HG03521 (cell line): ENCODE results near the gene CELF3.
"Not testable (repeated sequence)": the region's sequence is repeated elsewhere in the genome, so short reads cannot be mapped to it uniquely, and the experiment has no call there.

Experiments
- ATAC-seq: cut with Tn5 transposase; IDR thresholded peaks from one replicate; pipeline ENCODE4 v1.9.1; 2021; ENCODE audit warnings: mild to moderate bottlenecking, moderate library complexity; ENCODE audit not compliant: unreplicated experiment

Gene CELF3

DNA sequence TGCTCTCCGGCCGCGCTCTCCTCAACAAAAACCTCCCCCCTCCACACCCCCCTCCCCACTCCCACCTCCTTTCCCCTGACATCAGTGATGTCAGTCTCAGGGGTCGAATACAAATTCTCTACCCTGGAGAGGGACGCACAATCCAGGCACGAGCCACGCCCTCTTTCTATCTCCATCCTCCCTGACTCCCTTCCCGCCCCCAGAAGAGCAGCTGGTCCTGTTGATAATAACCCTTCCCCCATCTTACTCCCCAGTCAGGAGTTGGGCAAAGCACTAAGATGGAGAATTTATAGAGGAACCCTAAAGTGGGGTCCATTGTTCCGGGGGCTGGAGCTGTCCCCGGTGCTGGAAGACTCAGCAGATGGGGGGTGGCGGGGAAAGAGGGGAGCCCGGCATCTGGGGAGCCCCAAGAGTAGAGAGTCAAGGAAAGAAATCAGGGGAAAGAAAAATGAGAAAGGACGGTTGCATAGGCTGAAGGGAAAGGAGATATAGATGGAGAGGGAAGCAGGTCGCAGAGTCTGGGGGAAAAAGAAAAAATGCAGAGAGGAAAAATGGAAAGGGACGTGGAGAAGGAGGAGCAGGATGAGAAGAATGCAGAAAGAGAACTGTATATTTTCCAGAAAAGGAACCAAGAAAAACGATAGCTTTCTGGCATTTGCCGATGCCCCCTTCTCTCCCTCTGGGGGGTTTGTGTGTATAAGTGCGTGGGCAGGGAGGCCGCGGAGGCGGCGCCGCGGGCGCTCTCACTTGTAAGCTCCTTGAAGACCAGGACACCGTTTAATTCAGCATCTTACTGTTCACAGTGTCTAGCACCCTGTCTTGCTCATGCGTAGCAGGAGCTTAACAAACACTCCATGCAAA, at the start of gene CELF3:
CELF3 (minus strand) TSS at position 33 of the 861 bp plus-strand sequence. CDS start 783 bp downstream, outside the sequence.
- no peak for ATAC-seq

DNA sequence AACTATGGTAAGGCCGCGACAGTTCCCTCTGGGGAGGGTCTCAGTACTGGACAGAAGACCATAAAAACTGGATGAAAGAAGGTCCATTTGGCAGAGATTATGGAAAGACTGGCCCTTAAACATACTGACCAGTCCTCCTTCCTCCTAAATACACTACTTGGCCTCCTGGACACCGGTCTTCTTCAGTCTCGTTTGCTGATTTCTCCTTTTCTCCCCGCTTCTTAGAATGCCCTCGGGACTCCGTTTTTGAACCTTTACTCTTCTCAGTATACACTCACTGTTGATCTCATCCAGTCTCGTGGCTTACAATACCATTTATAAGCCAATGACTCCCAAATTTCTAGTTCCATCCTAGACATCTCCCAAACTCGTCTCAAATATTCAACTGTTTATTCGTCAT, 47.4 kb upstream of the CELF3 start:
- ATAC-seq: no peak

DNA sequence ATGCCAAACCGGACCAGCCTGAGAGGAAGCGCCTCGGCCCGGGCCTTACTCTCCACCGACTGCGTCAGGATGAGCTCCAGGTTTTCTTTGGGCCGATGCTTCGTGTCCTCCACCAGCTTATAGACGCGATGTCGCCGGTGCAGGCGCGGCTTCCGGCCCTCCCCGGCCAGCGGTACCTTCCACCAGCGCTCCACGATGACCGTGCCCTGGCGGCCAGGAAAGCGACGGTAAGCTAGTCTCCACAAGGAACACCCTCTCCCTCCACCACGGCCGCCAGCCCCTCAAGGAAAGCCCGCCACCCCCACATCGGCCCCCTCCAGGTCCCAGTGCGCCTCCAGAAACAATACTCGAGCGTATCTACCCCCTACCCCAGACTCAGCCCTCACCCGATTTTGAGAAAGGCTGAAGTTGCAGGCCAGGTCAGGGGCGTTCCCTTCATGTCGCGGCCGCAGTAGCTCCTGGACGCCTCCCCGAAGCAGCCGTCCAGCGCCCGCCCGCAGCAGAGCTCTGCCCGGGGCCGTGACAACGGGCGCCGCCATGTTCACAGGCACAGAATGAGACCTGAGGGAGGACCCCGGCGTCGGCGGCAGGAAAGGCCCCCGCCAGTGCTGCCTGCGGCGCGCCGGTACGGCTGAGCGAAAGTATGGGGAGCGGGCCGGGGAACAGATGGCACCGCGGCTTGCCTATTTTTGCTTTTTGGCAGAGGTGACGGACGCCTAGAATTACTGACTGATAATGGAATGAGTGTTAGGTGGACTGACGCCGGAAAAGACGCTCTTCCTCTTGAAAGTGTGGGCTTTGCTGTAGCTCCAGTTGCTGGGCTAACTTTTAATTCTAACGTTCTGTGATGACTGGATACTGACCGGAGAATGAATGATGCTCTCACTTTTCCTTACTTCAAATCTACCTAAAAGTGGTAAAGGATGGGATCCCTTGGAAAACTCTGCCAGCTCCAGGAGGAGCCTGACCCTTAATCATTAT, 46.6 kb upstream of the CELF3 start, which contains the start of gene MRPL9:
MRPL9 (minus strand) TSS at position 556 of the 981 bp plus-strand sequence; CDS start at position 539, 17 bp downstream.
- ATAC-seq: peak; percentile 88

DNA sequence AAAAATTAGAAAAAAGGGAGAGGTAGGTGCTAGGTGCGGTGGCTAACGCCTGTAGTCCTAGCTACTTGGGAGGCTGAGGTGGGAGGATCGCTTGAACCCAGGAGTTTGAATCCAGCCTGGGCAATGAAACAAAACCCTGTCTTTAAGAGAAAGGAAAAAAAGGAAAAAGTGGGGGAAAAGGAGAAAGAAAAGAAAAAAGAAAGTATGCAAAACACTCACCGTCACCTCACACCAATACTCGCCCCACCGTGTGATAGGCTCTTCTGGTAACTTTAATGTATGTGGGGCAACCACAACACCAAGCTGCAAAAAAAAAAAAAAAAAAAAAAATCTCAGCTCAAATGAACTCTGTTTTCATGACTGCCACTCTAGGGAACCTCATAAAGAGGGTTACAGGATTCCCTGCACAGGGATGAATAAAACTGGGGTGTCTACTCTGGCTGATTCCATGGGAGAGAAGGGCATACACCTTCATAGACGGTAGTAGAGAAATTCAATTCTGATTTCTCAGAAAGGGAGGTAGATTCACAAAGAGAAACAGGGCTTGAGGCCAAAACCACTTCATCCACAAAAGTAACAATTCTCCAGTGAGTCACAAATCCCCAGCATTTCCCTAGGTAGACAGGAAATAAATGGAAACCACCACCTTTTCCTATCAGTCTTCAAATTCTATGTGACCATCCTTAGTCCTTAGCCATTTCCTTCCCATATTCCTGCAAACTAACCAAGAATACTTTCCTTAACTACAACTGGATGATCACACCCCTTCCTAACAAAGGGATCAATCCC, 44.2 kb upstream of the CELF3 start:
- no peak for ATAC-seq

GRCh38 chr1:151759241-151759640, 42.6 kb upstream of the CELF3 start:
- ATAC-seq: no peak

DNA sequence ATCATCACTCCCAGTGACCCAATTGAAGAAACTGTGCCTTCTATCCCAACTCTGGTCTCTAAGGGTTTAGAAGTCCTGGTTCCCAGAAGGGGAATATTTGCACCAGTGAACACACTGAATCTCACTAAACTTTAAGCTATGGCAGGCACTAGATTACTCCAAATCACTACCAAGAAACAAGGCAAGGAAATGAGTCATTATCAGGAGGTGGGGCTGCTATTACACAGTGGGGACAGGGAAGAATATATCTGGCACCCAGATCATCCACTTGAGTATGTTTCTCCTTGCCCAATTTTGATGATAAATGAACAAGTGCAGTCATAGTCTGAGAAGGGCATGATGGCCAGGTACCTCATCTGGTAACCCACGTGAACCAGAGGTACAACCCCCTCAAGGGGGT, 39.7 kb upstream of the CELF3 start:
- no peak for ATAC-seq

DNA sequence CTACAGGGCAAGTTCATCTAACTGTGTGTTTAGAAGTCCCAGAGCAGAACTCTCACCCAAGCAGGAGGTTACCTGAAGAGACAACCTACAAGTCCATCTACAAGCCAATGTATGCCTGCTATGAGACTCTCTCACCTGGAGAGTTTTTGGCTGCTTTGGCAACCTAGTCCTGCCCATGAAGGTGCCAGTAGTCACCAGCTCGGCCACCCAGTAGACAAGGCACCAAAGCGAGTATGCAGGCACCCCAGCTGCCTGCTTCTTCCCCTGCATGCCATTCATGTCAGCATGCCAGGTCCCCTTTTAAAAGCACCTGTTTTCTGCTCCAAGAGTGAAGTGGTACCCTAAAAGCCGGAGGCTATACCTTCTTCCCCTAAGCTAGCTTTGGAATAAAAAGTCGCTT, 24.9 kb upstream of the CELF3 start:
- ATAC-seq: no peak

DNA sequence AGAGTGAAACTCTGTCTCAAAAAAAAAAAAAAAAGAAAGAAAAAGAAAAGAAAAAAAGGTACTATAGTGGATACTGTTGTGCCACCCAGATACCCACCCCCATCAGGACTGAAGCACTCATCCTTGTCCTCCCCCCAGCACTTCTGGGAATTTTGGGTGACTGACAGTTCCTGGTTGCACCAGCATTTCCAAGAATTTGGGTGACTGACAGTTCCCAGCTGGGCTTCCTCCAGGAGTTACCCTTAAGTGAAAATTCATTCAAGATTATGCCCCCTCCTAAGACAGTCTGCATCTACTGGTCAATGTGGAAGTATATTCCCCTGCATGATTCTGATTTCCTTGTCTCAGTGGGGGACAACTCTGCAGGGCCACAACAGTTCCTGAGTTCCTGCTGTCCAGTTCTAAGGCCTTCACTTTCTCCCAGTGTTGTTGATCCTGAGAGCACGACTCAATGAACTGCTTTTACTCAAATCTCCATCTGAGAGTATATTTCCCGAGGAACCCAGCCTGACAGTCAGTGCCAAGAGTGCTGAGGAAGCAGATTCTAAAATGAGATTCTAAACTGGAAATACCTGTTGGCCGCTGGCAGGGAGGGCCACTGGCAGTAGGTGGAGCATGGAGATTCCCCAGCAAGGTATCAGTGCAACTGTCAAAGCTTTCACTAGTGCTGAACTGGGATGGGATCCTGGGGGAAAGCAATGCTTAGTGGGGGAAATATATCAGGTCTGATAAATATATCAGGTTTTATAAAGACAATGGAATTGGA, 23.2 kb upstream of the CELF3 start:
- ATAC-seq: no peak

GRCh38 chr1:151737479-151737878, 20.9 kb upstream of the CELF3 start:
- ATAC-seq: no peak

DNA sequence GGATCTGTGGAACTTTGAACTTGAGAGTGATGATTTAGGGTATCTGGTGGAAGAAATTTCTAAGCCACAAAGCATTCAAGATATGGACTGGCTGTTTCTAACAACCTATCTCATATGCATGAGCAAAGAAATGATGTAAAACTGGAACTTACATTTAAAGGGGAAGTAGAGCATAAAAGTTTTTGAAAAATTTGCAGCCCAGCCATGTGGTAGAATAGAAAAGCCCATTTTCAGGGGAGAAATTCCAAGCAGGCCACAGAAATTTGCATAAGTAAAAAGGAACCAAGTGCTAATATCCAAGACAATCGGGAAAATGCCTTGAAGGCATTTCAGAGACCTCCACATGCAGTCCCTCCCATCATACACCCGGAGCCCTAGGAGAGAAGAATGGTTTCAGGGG, 20.4 kb upstream of the CELF3 start:
- ATAC-seq: no peak

DNA sequence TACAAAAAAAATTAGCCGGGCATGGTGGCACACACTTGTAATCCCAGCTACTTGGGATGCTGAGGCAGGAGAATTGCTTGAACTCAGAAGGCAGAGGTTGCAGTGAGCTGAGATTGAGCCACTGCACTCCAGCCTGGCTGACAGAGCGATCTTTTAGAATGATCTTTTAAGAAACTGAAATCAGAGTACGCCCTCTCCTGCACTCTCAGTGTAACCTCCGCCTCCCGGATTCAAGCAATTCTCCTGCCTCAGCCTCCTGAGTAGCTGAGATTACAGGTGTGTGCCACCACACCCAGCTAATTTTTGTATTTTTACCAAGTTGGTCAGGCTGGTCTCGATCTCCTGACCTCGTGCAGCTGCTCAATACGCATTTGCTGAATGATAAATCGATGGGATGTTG, 17.4 kb upstream of the CELF3 start:
- not testable (repeated sequence) for ATAC-seq

GRCh38 chr1:151733126-151733525, 16.5 kb upstream of the CELF3 start:
- ATAC-seq: no peak

- ATAC-seq: no peak
Observed at GRCh38 chr1:151729966-151730291, 13.3 kb upstream of the CELF3 start.

DNA sequence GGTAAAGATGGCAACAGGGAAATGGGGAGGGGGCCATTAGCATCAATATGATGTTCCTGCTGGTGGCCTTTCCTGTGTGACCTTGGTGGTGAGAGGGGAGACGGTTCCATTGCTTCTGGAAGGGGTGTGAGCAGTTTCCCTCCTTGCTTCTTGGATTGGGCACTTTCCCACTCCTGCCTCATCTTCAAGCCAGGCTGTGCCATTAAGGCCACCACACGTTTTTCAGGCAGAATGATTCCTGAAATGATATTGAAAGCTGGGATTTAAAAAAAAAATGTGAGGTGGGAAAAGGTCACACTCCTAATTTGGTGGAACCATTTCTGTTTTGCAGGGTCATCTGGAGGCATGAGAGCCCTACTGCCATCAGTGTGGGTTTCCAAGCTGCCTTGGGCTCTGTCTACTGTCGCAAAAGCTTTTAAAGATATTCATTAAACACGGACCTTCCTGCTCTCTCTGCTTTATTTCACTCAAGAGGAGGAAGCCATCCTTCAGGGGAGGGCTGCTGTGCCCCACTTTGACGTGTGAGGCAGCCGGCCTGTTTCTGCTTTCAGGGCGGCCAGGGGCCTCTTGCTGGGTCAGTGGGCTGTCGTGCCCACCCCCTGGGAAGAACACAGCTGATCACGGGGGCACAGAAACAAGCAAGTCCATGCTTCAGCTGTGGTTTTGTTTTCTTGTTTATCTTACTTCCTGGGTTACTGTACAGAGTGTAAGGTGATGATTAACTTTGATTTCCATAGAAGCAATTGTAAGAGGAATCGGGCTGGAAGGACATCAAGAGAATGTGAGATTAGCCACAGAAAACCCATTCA, 12.8 kb upstream of the CELF3 start:
- ATAC-seq: no peak

- ATAC-seq: no peak
Observed at GRCh38 chr1:151728151-151729054, 11.8 kb upstream of the CELF3 start.

- no peak for ATAC-seq
Observed at GRCh38 chr1:151723726-151724370, 7.2 kb upstream of the CELF3 start.

- ATAC-seq: no peak
Observed at GRCh38 chr1:151721788-151722510, 5.3 kb upstream of the CELF3 start.
